GM12872 (cell line): ENCODE data around the gene POU6F1.

ENCODE experiments used
- CTCF ChIP-seq: IDR thresholded peaks from 3 replicates; pipeline ENCODE4 v1.5.1; 2011; ENCODE audit warnings: low read depth, mild to moderate bottlenecking, low read length, moderate library complexity; ENCODE audit not compliant: insufficient read depth

The POU6F1 gene

GRCh38 chr12:51191516-51192283 lies 26.2 kb downstream of the POU6F1 start:
- TF ChIP-seq CTCF: no peak

- no peak for TF ChIP-seq CTCF
Observed at GRCh38 chr12:51190820-51191219, 27.0 kb downstream of the POU6F1 start.

- no peak for TF ChIP-seq CTCF
Observed at GRCh38 chr12:51189790-51190355, 28.0 kb downstream of the POU6F1 start.

GRCh38 chr12:51188359-51189051 lies 29.4 kb downstream of the POU6F1 start:
- no peak for TF ChIP-seq CTCF

- TF ChIP-seq CTCF: no peak
Observed at GRCh38 chr12:51187370-51187987, 30.4 kb downstream of the POU6F1 start.

GRCh38 chr12:51186465-51187085 lies 31.3 kb downstream of the POU6F1 start:
- no peak for TF ChIP-seq CTCF
